ENCODE results near the gene ANKHD1.

DNA sequence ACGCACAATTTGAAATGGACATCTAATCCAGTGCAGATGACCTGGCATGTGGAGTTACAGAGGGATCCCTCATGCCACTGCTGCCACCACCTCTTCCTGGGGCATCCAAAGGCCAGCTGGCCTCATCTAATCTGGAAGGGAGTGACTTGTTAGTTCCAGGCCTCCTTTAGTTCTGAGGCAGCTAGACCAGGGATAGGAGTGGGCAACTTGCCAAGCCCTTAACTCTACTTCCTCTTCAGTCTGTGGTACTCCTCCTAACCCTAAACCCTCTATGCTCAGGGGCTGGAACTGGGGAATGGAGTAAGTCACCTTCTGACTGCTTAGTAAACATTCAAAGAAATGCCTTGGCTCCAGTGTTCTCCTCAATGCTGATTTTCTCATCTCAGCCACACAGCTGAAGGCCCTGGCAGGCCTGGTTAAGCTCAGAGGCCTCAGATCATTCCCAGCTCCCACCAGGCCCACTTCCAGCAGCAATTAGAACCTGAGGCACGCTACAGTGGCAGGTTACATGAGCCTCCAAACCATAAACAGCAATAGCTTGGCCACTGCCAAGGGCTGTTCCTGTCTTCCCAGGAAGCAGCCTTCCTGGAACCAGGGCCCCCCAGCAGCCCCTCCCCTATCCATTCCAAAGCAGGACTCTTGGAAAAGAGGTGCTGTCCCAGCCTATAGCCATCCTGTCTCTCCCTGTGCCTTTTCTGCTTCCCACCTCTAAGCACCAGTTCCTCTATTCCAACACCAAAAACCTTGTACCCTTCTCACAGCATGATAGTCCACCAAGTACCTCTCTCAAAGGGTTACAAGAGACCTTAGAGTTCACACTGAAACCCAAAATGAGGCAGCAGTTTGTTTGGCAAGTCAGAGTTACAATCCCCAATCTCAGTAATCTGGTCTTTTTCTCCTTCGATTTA, 147.9 kb downstream of the ANKHD1 start:
- no peak for TF ChIP-seq CTCF (IDR thresholded peaks at IDR 0.05)
- TF ChIP-seq POLR2A (IDR thresholded peaks at IDR 0.05): no peak

Data from uterus (tissue), 2 donors.